BLaER1 treated with 17β-estradiol and CSF1 and Interleukin-3, amounts not matched to agents 10 nM and 100 nM (cell line): Measurements from ENCODE around the gene ATG9B.
"Not testable (repeated sequence)": the region's sequence is repeated elsewhere in the genome, so short reads cannot be mapped to it uniquely, and the experiment has no call there.

Experiments
- H3K27ac ChIP-seq, 11 experiments: shearing (Covaris generic); formaldehyde crosslinking; 2 replicates each; pipeline ENCODE4 v1.8.1; 2022
- H3K27me3 ChIP-seq, 11 experiments: shearing (Covaris generic); formaldehyde crosslinking; 2 replicates each; pipeline ENCODE4 v1.8.1; 2022
- H3K36me3 ChIP-seq, 11 experiments: shearing (Covaris generic); formaldehyde crosslinking; 2 replicates each; pipeline ENCODE4 v1.8.1; 2022
- H3K4me1 ChIP-seq, 10 experiments: shearing (Covaris generic); formaldehyde crosslinking; 2 replicates each; pipeline ENCODE4 v1.8.1; 2022
- H3K4me2 ChIP-seq, 11 experiments: shearing (Covaris generic); formaldehyde crosslinking; 2 replicates each; pipeline ENCODE4 v1.8.1; 2022
- H3K4me3 ChIP-seq, 10 experiments: shearing (Covaris generic); formaldehyde crosslinking; 2 replicates each; pipeline ENCODE4 v1.8.1; 2022
- H3K9ac ChIP-seq, 11 experiments: shearing (Covaris generic); formaldehyde crosslinking; 2 replicates each; pipeline ENCODE4 v1.8.1; 2022
- H3K9me3 ChIP-seq, 11 experiments: shearing (Covaris generic); formaldehyde crosslinking; replicated peaks in 1 of 11; 2 replicates each; pipeline ENCODE4 v1.8.1; 2022
- H4K20me1 ChIP-seq, 11 experiments: shearing (Covaris generic); formaldehyde crosslinking; 2 replicates each; pipeline ENCODE4 v1.8.1; 2022
- Cebpa-rat ChIP-seq, 11 experiments: shearing (Covaris generic); IDR thresholded peaks; 2 replicates each; pipeline ENCODE4 v1.8.1; 2022

ATG9B gene

DNA sequence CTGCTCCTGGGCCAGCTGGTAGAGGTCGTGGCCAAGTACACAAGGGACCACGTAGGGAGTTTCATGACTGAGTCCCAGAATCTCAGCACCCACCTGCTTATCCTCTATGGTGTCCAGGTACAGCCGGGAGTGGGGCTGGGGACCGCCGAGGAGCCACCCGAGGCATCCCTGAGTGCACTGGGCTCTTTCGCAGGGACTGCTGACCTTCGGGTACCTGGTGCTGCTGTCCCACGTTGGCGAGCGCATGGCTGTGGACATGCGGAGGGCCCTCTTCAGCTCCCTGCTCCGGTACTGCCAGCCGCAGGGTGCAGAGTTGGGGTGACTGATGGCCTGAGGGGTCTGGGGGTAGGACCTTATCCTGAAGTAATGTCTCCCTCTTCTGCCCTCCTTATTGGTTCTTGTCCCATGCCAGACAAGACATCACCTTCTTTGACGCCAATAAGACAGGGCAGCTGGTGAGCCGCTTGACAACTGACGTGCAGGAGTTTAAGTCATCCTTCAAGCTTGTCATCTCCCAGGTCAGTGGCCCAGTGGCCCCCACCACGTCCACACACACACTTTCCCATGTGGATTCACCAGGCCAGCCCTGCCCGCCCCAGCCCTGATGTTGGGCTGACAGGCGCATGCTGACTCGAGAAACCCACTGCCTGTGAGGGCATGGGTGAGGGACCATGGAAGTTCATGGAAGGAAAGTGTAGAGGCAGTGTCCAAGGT is 10.2 kb upstream of the ATG9B start:
- peaks cover 22 to 48% (median 26%) of the 10 kb centered on the region in 10 experiments for H3K4me1 ChIP-seq

DNA sequence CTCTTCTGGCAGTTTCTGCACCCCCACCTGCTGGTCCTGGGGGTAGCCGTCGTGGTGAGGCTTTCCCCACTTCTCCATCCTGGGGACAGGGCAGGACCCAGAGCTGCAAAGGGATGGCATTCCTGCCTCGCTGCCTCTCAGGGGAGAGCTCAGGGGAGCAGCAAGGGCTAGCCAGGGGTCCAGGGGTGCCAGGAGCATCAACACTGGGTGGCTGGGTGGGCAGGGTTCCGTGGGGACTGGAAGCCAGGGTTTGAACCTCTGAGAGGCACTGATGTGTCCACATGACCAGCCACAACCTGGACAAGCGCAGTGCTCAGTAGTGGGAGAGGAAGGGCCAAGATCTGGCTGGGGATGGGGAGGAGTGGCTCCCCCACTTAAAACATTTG is 9.6 kb upstream of the ATG9B start:
- peak overlapping the region in 2 of 11 experiments; percentile 40 to 41; a peak in 2 of 22 replicates for H3K4me2 ChIP-seq
- 0 out of 22 replicates have a peak overlapping the region, but pooled peaks of 1 of the 11 experiments have one; percentile 20 for H3K27ac ChIP-seq
- no peak for TF ChIP-seq Cebpa-rat (IDR thresholded peaks at IDR 0.05)

More for the DNA sequence above, 10.2 kb upstream of the ATG9B start:
- Histone ChIP-seq H3K4me3 (no peak overlapping the region), H3K27me3 (no peaks in the 10 kb centered on the region), H3K27ac (no peak overlapping the region), H4K20me1 (peaks cover 1 to 40% (median 6%) of the 10 kb centered on the region in 11 experiments; a peak in 13 of 22 replicates), H3K9ac (0 out of 22 replicates have a peak overlapping the region, but pooled peaks of 1 of the 11 experiments have one; percentile 9), H3K36me3 (peaks cover 27 to 52% (median 38%) of the 10 kb centered on the region in 11 experiments; a peak in 21 of 22 replicates), H3K4me2 (no peak overlapping the region), H3K9me3 (no peaks in the 10 kb centered on the region)
- no peak for TF ChIP-seq Cebpa-rat (IDR thresholded peaks at IDR 0.05)

DNA sequence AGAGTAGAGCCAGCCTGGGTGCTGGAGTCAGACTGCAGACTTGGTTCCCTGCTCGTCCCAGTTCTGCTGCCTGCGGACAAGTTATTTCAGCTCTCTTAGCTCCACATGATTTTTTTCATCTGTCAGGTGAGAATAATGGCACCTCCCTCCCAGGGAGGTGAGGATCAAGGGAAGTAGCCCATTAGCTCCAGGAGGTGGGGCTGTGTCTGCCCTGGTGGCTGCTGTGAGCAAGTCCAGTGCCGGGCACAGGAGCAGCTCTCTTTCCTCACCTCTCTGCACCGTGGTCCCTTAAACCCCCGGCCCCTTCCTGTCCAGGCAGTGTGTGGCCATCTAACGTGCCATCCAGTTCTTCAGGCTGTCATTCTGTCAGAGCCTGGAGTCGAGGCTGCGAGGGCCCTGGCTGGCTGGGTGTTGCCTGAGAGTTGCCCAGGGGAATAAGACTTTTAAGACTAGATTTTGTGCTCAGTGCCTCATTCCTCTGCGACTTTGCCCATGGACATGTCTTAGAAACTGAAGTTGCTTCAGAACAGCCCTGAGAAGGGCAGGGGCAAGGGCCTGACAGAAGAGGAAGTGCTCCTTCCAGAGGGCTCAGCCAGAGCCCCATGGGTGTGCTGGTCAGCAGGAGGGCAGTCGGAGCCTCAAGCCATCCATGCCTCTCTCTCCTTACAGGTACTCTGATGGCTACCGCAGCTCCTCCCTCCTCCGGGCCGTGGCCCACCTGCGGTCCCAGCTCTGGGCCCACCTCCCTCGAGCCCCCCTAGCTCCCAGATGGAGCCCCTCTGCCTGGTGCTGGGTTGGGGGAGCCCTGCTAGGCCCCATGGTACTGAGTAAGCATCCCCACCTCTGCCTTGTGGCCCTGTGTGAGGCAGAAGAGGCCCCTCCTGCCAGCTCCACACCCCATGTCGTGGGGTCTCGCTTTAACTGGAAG is 8.9 kb upstream of the ATG9B start:
- H3K9ac ChIP-seq, result peak overlapping the region in 5 of 11 experiments; percentile 0 to 36 (median 1); a peak in 5 of 22 replicates
- 0 out of 22 replicates have a peak overlapping the region, but pooled peaks of 1 of the 11 experiments have one; percentile 20 for H3K27ac ChIP-seq
- peaks cover 17 to 42% (median 21%) of the 10 kb centered on the region in 10 experiments for H3K4me1 ChIP-seq
- H3K4me2 ChIP-seq, result peak overlapping the region in 3 of 11 experiments; percentile 9 to 41 (median 40); a peak in 5 of 22 replicates
- H3K4me3 ChIP-seq, result no peak overlapping the region
- no peaks in the 10 kb centered on the region for H3K9me3 ChIP-seq
- no peak for TF ChIP-seq Cebpa-rat (IDR thresholded peaks at IDR 0.05)
- H3K36me3 ChIP-seq, result peaks cover 27 to 52% (median 38%) of the 10 kb centered on the region in 11 experiments; a peak in 21 of 22 replicates
- peaks cover 0 to 32% (median 0%) of the 10 kb centered on the region in 11 experiments; a peak in 6 of 22 replicates for H4K20me1 ChIP-seq
- no peaks in the 10 kb centered on the region for H3K27me3 ChIP-seq

More for the DNA sequence above, 9.6 kb upstream of the ATG9B start:
- Histone ChIP-seq H3K9ac (peak overlapping the region in 2 of 11 experiments; percentile 15 to 36; a peak in 3 of 22 replicates), H3K9me3 (no peaks in the 10 kb centered on the region), H3K36me3 (peaks cover 27 to 52% (median 38%) of the 10 kb centered on the region in 11 experiments; a peak in 21 of 22 replicates), H3K4me1 (peaks cover 22 to 48% (median 26%) of the 10 kb centered on the region in 10 experiments), H3K4me3 (no peak overlapping the region), H3K27me3 (no peaks in the 10 kb centered on the region), H4K20me1 (peaks cover 0 to 37% (median 3%) of the 10 kb centered on the region in 11 experiments; a peak in 8 of 22 replicates)

DNA sequence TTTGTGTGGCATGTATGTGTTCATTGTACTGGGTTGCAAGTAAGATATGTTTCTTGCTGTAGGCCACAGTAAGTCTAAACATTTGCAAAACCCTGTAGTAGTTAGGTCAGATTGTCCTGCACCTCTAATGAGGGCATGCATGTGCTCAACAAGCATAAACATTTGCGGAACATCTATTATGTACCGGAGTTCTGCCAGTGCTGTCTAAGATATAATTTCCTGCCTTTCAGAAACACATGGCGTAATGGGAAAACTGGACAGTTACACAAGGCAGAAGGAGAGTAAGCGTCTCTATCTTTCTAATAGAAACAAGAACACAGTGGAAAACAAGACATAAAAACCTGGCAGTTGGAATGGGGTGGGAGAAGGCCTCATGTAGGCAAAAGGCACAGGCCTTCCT is 6.7 kb upstream of the ATG9B start:
- no peak overlapping the region for H3K27ac ChIP-seq
- H3K4me3 ChIP-seq, result no peak overlapping the region
- peaks cover 19 to 41% (median 22%) of the 10 kb centered on the region in 10 experiments for H3K4me1 ChIP-seq
- peaks cover 14 to 40% (median 28%) of the 10 kb centered on the region in 11 experiments; a peak in 20 of 22 replicates for H3K36me3 ChIP-seq
- no peak overlapping the region for H3K4me2 ChIP-seq
- no peak overlapping the region for H3K9ac ChIP-seq
- H3K9me3 ChIP-seq, result no peaks in the 10 kb centered on the region
- no peak for TF ChIP-seq Cebpa-rat (IDR thresholded peaks at IDR 0.05)
- H3K27me3 ChIP-seq, result peaks cover 0 to 14% (median 5%) of the 10 kb centered on the region in 11 experiments; a peak in 7 of 22 replicates
- H4K20me1 ChIP-seq, result peaks cover 0 to 32% (median 0%) of the 10 kb centered on the region in 11 experiments; a peak in 6 of 22 replicates

GRCh38 chr7:151028948-151029501 is 4.7 kb upstream of the ATG9B start:
- peak overlapping the region; percentile 57 to 80 (median 76) for H3K9ac ChIP-seq
- H3K4me3 ChIP-seq, result peak overlapping the region; percentile 57 to 78 (median 68)
- no peaks in the 10 kb centered on the region for H3K9me3 ChIP-seq
- H3K4me2 ChIP-seq, result peak overlapping the region; percentile 80 to 98 (median 92)
- peaks cover 0 to 14% (median 0%) of the 10 kb centered on the region in 11 experiments; a peak in 5 of 22 replicates for H4K20me1 ChIP-seq
- peaks cover 19 to 34% (median 23%) of the 10 kb centered on the region in 10 experiments for H3K4me1 ChIP-seq
- peaks cover 0 to 16% (median 6%) of the 10 kb centered on the region in 11 experiments; a peak in 7 of 22 replicates for H3K27me3 ChIP-seq
- TF ChIP-seq Cebpa-rat (IDR thresholded peaks at IDR 0.05), result no peak
- peaks cover 0 to 20% (median 8%) of the 10 kb centered on the region in 11 experiments; a peak in 10 of 22 replicates for H3K36me3 ChIP-seq
- H3K27ac ChIP-seq, result peak overlapping the region; percentile 41 to 80 (median 65); a peak in 21 of 22 replicates

- no peak for TF ChIP-seq Cebpa-rat (IDR thresholded peaks at IDR 0.05)
These were observed 4.0 kb upstream of the ATG9B start, which contains the start of gene ABCB8 for GRCh38 chr7:151028131-151028947. TSS of gene ABCB8 (plus strand) at chr7:151028450. CDS start at chr7:151028516, 66 bp downstream.

DNA sequence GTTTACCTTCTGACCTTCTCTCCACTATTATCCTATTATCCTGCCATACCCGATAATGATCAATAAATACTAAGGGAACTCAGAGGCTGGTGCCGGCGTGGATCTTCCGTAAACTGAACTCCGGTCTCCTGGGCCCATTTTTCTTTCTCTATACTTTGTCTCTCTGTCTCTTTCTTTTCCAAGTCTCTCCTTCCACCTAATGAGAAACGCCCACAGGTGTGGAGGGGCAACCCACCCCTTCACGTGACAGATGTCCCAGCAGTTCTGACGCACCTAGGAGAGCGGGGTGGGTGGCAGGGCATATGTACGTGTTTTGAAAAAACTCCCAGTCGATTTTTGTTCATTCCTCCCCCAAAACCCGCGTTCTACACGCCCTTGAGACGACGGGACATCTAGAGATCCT is 3.4 kb upstream of the ATG9B start:
- H3K27me3 ChIP-seq, result peaks cover 0 to 16% (median 6%) of the 10 kb centered on the region in 11 experiments; a peak in 7 of 22 replicates
- H3K4me2 ChIP-seq, result peak overlapping the region; percentile 73 to 95 (median 92)
- H3K9me3 ChIP-seq, H3K36me3 ChIP-seq, H4K20me1 ChIP-seq: not testable (repeated sequence)
- H3K9ac ChIP-seq, result peak overlapping the region; percentile 44 to 80 (median 71); a peak in 21 of 22 replicates
- peak overlapping the region; percentile 57 to 78 (median 68) for H3K4me3 ChIP-seq
- H3K27ac ChIP-seq, result peak overlapping the region in 9 of 11 experiments; percentile 25 to 80 (median 39); a peak in 14 of 22 replicates
- peaks cover 27 to 36% (median 33%) of the 10 kb centered on the region in 10 experiments for H3K4me1 ChIP-seq

More at GRCh38 chr7:151028131-151028947, 4.0 kb upstream of the ATG9B start, which contains the start of gene ABCB8:
- H3K9me3 ChIP-seq, result no peaks in the 10 kb centered on the region
- peak within 1 kb of the TSS; percentile 57 to 78 (median 68) for H3K4me3 ChIP-seq
- peaks cover 0 to 7% (median 0%) of the 10 kb centered on the region in 11 experiments; a peak in 3 of 22 replicates for H4K20me1 ChIP-seq
- H3K4me1 ChIP-seq, result peaks cover 25 to 35% (median 28%) of the 10 kb centered on the region in 10 experiments
- peak within 1 kb of the TSS; percentile 57 to 80 (median 76) for H3K9ac ChIP-seq
- H3K27ac ChIP-seq, result peak within 1 kb of the TSS; percentile 41 to 80 (median 65); a peak in 21 of 22 replicates
- peaks cover 0 to 16% (median 6%) of the 10 kb centered on the region in 11 experiments; a peak in 7 of 22 replicates for H3K27me3 ChIP-seq
- peak within 1 kb of the TSS; percentile 89 to 98 (median 94) for H3K4me2 ChIP-seq
- H3K36me3 ChIP-seq, result peaks cover 0 to 13% (median under 1%) of the 10 kb centered on the region in 11 experiments; a peak in 5 of 22 replicates

- H3K9ac ChIP-seq, result peak overlapping the region in 2 of 11 experiments; percentile 71 to 75; a peak in 5 of 22 replicates
- H3K4me1 ChIP-seq, result peaks cover 25 to 37% (median 33%) of the 10 kb centered on the region in 10 experiments
- peaks cover 0 to 16% (median 6%) of the 10 kb centered on the region in 11 experiments; a peak in 7 of 22 replicates for H3K27me3 ChIP-seq
- H3K4me3 ChIP-seq, result peak overlapping the region in 9 of 10 experiments; percentile 57 to 78 (median 67); a peak in 15 of 20 replicates
- not testable (repeated sequence) for H3K36me3 ChIP-seq, H4K20me1 ChIP-seq, H3K9me3 ChIP-seq
- H3K4me2 ChIP-seq, result peak overlapping the region; percentile 73 to 95 (median 92)
- H3K27ac ChIP-seq, result peak overlapping the region in 2 of 11 experiments; percentile 71 to 80; a peak in 3 of 22 replicates
These were observed 2.8 kb upstream of the ATG9B start for GRCh38 chr7:151026771-151027727.
